ENCODE data around the gene ACP7.

- TF ChIP-seq POLR2A (IDR thresholded peaks at IDR 0.05) (no peak), EP300 (IDR thresholded peaks at IDR 0.05) (no peak)
- TF ChIP-seq, protein P1, sequence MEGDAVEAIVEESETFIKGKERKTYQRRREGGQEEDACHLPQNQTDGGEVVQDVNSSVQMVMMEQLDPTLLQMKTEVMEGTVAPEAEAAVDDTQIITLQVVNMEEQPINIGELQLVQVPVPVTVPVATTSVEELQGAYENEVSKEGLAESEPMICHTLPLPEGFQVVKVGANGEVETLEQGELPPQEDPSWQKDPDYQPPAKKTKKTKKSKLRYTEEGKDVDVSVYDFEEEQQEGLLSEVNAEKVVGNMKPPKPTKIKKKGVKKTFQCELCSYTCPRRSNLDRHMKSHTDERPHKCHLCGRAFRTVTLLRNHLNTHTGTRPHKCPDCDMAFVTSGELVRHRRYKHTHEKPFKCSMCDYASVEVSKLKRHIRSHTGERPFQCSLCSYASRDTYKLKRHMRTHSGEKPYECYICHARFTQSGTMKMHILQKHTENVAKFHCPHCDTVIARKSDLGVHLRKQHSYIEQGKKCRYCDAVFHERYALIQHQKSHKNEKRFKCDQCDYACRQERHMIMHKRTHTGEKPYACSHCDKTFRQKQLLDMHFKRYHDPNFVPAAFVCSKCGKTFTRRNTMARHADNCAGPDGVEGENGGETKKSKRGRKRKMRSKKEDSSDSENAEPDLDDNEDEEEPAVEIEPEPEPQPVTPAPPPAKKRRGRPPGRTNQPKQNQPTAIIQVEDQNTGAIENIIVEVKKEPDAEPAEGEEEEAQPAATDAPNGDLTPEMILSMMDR (IDR thresholded peaks at IDR 0.05) = no peak
Measured at GRCh38 chr19:39065928-39066327, 18.2 kb upstream of the ACP7 start.
